M059J (cell line): Measurements from ENCODE around the gene TACC2. TPM values are rescaled to one million over a fixed set of nuclear protein-coding genes. Genes with fewer than 3 reads are reported as not detected.
"Not testable (repeated sequence)": the region's sequence is repeated elsewhere in the genome, so short reads cannot be mapped to it uniquely, and the experiment has no call there.

Source experiments
- DNase-seq: peaks from one replicate; pipeline ENCODE4 v3.0.0-alpha.2; 2012; ENCODE audit warnings: low read depth
- total RNA-seq: library from RNA; depleted of rRNA; stranded (reverse); fragments of >200 nt; shearing (Covaris generic); gene quantifications from 2 replicates; pipeline ENCODE4 v1.2.3, GENCODE V29; 2014

The TACC2 gene
- total RNA-seq, 1 experiment from 2014 or later: 7.8 TPM

DNA sequence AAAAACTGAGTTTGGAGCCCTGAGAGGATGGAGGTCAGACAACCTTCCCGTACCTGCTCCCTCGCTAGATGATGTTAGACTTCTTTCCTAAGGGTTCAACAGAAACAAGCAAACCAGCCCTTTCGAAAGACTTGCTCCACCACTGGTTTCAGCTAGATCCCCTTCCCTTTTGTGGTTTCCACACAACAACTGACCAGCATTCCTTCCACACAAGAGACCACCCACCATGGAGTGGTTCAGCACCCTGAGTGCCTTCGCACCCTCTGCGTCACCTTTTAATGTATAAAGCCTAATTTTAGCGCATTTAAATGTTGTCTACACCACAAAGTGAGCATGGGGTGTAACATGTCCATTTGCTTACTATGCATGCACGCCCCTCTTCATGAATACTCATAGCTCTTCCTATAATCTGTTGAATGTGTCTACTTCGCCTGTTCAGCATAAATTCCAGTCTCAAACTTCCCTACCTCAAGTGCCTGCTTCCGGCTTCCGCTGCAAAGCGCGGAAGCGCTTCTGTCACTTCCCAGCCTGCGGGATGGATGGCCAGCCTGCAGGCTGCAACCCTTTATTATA, 69.0 kb downstream of the TACC2 start:
- no peak for DNase-seq

DNA sequence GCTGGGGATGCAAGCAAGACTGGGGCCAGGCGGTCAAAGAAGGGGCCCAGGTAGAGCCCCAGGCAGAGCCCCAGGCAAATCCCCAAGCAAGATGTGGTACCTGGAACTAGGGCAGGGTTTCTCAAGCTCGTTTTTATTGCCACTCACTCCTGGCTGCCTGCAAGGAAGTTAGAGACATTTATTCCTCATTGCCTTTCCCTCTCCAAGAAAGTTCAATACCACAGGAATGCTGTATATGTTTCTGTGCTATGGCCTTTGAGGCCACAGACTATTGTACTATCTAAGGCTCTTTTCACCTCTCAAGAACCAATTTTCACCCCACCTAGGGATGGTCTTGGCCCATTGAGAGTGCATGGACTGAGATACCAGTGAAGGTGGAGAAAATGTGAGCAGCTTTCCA, 71.3 kb downstream of the TACC2 start:
- peak; percentile 58 for DNase-seq

- peak; percentile 88 for DNase-seq
These were observed 74.1 kb downstream of the TACC2 start for GRCh38 chr10:122062831-122063674.

DNA sequence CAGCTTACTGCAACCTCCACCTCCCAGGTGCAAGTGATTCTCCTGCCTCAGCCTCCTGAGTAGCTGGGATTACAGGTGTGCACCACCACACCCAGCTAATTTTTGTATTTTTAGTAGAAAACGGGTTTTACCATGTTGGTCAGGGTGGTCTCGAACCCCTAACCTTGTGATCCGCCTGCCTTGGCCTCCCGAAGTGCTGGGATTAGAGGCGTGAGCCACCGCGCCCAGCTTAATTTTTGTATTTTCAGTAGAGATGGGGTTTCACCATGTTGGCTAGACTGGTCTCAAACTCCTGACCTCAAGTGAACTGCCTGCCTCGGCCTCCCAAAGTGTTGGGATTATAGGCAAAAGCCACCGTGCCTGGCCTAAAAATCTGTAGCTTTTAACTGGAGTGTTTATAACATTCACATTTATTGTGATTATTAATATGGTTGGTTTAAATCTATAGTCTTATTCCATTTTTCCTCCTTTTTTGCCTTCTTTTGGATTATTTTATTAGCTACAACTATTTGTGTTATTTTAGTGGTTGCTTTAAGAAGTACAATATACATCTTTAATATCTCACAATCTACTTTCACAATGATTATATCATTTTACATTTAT, 77.5 kb downstream of the TACC2 start:
- DNase-seq: not testable (repeated sequence)

GRCh38 chr10:122068844-122069243, 79.9 kb downstream of the TACC2 start:
- no peak for DNase-seq

GRCh38 chr10:122072491-122072890, 83.5 kb downstream of the TACC2 start:
- no peak for DNase-seq

DNA sequence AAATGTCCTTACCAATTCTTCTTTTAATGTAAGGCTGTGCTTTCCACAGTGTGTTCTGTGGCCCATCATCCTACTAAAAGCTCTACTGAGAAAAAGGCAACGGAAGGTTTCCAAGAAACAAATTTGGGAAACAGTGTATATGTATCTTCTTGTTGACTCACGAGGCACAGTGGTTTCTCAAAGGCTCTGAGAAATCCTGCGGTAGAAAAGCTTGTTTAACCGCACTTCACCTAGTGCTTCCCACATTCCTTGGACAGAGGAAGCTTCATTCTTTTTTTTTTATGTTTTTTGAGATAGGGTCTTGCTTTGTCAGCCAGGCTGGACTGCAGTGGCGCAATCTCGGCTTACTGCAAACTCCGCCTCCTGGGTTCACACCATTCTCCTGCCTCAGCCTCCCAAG, 84.5 kb downstream of the TACC2 start:
- no peak for DNase-seq

DNA sequence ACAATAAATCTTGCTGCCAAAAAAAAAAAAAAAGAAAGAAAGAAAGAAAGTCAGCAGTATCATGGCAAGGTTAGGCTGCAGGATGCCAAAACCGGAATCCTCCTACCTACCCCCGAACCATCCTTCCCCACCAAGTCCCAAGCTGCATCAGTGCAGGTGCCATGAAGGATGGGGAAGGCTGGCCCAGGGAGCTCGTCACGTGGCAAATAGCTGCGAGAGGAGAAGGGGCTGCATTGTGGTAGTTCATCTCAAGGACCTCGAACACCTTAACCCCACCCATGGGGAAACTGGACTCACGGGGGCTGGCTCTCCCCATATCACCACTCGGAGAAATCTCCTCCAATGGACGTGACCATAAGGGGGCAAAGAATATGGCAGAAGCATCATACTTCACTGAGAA, 86.2 kb downstream of the TACC2 start:
- DNase-seq: no peak

GRCh38 chr10:122075876-122076275, 86.9 kb downstream of the TACC2 start:
- DNase-seq: not testable (repeated sequence)

DNA sequence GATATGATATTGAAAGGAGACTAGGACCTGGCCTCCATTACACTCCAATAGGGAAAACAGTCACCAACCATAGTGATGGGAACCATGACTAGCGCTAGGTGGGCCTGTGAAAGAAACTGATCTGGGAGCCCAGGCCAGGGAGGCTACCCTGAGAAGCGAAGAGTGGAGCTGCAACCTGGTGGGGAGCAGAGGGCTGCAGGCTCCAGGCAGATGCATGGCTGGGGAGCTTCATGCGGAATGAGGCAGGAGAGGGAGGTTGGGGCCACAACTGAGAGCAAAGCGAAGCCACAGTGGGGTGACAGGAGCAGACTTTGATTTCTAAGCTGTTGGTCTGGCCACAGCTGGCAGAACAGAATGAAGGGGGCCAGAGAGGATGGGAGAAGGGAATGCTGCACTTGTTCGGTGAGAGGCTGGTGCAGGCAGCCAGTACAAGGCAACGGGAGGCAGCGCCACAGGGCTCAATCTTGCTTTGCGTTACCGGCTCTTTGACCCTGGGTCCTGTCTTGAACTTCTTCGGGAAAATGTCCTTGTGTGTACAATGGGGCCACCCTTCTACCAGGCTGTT, 88.4 kb downstream of the TACC2 start:
- DNase-seq: no peak

- DNase-seq: no peak
These were observed 89.4 kb downstream of the TACC2 start for GRCh38 chr10:122078326-122078725.

DNA sequence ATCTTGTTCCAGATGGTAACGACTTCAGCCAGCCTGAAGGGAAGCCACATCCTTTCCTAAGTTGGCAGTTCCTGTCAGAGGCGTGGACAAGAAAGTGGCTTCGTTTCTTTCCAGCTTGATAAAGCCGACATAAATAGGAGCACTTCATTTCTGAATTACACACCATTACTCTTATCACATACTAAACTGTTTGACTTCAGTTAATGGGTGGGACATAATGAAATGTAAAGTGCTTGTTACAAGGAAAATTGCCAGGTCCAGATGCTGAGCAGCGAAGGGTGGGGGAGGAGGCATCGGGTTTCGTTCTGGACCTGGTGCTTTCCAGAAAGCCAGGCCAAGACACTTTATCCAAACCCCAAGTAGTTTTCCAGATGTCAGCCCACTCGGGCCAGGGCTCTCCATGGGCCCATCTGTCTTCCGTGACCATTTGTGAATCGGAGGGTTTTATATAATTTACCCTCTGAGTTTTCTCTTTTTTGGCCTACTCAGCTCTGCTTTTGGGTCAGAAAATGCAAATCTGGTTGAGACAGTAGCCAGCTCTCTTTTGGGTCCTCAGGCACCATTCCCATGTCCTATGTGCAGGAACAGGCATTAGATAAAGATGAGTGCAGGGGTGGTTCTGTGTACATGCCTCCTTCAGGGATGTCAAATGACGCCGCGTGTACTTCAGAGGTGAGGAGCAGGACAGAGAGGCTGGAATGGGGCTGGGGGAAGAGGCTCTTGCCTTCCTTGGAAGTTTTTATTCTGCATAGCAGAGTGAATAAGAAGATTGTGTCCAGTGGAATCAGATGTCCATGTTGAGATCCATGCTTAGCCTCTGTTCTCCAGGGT, 90.2 kb downstream of the TACC2 start:
- no peak for DNase-seq

DNA sequence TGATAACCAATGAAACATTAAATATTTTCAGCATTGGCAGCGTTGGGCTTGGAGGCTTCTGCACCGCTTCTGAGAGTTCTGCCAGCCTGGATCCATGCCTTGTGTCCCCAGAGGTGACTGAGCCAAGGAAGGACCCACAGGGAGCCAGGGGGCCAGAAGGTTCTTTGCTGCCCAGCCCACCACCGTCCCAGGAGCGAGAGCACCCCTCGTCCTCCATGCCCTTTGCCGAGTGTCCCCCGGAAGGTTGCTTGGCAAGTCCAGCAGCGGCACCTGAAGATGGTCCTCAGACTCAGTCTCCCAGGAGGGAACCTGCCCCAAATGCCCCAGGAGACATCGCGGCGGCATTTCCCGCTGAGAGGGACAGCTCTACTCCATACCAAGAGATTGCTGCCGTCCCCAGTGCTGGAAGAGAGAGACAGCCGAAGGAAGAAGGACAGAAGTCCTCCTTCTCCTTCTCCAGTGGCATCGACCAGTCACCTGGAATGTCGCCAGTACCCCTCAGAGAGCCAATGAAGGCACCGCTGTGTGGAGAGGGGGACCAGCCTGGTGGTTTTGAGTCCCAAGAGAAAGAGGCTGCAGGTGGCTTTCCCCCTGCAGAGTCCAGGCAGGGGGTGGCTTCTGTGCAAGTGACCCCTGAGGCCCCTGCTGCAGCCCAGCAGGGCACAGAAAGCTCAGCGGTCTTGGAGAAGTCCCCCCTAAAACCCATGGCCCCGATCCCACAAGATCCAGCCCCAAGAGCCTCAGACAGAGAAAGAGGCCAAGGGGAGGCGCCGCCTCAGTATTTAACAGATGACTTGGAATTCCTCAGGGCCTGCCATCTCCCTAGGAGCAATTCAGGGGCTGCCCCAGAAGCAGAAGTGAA, 93.9 kb downstream of the TACC2 start:
- DNase-seq: no peak

- no peak for DNase-seq
These were observed 94.6 kb downstream of the TACC2 start for GRCh38 chr10:122083478-122084025.

DNA sequence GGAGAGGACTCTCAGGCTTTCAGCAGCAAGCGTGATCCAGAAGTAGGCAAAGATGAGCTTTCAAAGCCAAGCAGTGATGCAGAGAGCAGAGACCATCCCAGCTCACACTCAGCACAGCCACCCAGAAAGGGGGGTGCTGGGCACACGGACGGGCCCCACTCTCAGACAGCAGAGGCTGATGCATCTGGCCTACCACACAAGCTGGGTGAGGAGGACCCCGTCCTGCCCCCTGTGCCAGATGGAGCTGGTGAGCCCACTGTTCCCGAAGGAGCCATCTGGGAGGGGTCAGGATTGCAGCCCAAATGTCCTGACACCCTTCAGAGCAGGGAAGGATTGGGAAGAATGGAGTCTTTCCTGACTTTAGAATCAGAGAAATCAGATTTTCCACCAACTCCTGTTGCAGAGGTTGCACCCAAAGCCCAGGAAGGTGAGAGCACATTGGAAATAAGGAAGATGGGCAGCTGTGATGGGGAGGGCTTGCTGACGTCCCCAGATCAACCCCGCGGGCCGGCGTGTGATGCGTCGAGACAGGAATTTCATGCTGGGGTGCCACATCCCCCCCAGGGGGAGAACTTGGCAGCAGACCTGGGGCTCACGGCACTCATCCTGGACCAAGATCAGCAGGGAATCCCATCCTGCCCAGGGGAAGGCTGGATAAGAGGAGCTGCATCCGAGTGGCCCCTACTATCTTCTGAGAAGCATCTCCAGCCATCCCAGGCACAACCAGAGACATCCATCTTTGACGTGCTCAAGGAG, 95.5 kb downstream of the TACC2 start:
- DNase-seq: no peak

DNA sequence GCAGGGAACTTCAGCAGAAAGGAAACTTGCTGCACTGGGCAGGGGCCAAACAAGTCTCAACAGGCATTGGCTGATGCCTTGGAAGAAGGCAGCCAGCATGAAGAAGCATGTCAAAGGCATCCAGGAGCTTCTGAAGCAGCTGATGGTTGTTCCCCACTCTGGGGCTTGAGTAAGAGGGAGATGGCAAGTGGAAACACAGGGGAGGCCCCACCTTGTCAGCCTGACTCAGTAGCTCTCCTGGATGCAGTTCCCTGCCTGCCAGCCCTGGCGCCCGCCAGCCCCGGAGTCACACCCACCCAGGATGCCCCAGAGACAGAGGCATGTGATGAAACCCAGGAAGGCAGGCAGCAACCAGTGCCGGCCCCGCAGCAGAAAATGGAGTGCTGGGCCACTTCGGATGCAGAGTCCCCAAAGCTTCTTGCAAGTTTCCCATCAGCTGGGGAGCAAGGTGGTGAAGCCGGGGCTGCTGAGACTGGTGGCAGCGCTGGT, 96.5 kb downstream of the TACC2 start:
- no peak for DNase-seq

GRCh38 chr10:122086416-122087240, 97.7 kb downstream of the TACC2 start:
- no peak for DNase-seq

- no peak for DNase-seq
These were observed 98.5 kb downstream of the TACC2 start for GRCh38 chr10:122087436-122087835.
